ENCODE measurements around the gene CRTC1. TPM values are rescaled to one million over a fixed set of nuclear protein-coding genes. Genes with fewer than 3 reads are reported as not detected.

CRTC1 gene
- total RNA-seq, 1 donor = 4.3 TPM

DNA sequence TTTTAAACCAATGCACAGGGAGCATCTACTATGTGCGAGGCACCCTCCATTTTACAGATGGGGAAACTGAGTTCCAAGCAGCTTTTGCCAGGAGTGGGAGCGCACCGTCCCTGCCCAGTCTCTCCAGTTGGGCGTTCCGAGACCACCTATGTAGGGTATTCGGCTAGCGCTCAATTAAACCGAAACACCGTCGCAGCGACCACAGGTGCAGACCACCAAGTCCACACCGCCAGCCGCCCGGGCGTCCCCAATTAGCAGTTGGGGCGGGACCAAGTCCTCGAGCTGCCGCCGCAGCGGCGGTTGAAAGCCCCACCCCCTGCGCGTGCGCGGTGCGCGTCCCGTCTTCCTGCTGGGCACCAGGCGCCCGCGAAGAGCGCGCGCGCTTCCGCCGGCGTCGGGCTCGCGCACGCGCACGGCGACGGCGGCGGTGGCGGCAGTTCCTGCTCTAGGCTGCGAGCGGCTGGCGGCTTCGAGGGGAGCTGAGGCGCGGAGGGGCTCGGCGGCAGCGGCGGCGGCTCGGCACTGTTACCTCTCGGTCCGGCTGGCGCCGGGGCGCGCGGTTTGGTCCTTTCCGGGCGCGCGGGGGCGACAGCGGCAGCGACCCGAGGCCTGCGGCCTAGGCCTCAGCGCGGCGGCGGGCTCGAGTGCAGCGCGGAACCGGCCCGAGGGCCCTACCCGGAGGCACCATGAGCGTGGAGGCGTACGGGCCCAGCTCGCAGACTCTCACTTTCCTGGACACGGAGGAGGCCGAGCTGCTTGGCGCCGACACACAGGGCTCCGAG, 148.2 kb downstream of the CRTC1 start, which contains the start of gene UPF1:
UPF1 (plus strand) TSS at position 436 of the 782 bp plus-strand sequence; CDS start at position 687, 251 bp downstream.
- Histone ChIP-seq H3K9me3 (ENCODE audit: low read depth, low read length) (no peaks in the 10 kb centered on the region), H3K4me1 (ENCODE audit: insufficient read depth, low read length) (peaks cover 43% of the 10 kb centered on the region), H3K4me3 (ENCODE audit: low read length) (peak within 1 kb of the TSS; percentile 69), H3K27me3 (ENCODE audit: insufficient read depth, low read length) (peaks cover 8% of the 10 kb centered on the region)

Other genes starting within 250 kb of the CRTC1 start
- gene ISYNA1, start 245.5 kb upstream of the CRTC1 start, total RNA-seq = 7.8 TPM
- 40.4 TPM for gene ELL, start 161.6 kb upstream of the CRTC1 start, total RNA-seq
- gene FKBP8, start 140.1 kb upstream of the CRTC1 start, total RNA-seq = 169 TPM
- gene KXD1, start 125.8 kb upstream of the CRTC1 start, total RNA-seq = 70.5 TPM
- gene UBA52, start 111.8 kb upstream of the CRTC1 start, total RNA-seq = 1,795 TPM
- 48.7 TPM for gene REX1BD, start 94.9 kb upstream of the CRTC1 start, total RNA-seq
- 0.21 TPM for gene CRLF1, start 76.9 kb upstream of the CRTC1 start, total RNA-seq
- not detected for gene TMEM59L, start 70.8 kb upstream of the CRTC1 start, total RNA-seq
- 8.0 TPM for gene KLHL26, start 46.7 kb upstream of the CRTC1 start, total RNA-seq
- not detected for gene COMP, start 107.6 kb downstream of the CRTC1 start, total RNA-seq
- 66.1 TPM for gene UPF1, start 148.3 kb downstream of the CRTC1 start, total RNA-seq
- not detected for gene CERS1, start 212.5 kb downstream of the CRTC1 start, total RNA-seq
- 136 TPM for gene COPE, start 235.7 kb downstream of the CRTC1 start, total RNA-seq
- 27.5 TPM for gene DDX49, start 236.0 kb downstream of the CRTC1 start, total RNA-seq